HepG2 (cell line): ENCODE measurements around the gene RGL3. TPM values are rescaled to one million over a fixed set of nuclear protein-coding genes. Genes with fewer than 3 reads are reported as not detected.

ENCODE experiments used
- GABPB1 ChIP-seq: IDR thresholded peaks from 2 replicates; pipeline ENCODE4 v1.6.1; 2016; ENCODE audit warnings: mild to moderate bottlenecking, missing genetic modification reagents, moderate library complexity, missing compliant biosample characterization
- KLF11 ChIP-seq: IDR thresholded peaks from 2 replicates; pipeline ENCODE4 v1.6.1; 2016; ENCODE audit warnings: missing compliant biosample characterization
- ZFX ChIP-seq: sonication (generic); formaldehyde crosslinking; IDR thresholded peaks from 2 replicates; pipeline ENCODE4 v1.4.0; 2020; ENCODE audit warnings: mild to moderate bottlenecking, low read depth, missing genetic modification reagents, moderate library complexity
- ZFY ChIP-seq: sonication (generic); formaldehyde crosslinking; IDR thresholded peaks from 2 replicates; pipeline ENCODE4 v1.4.0; 2020; ENCODE audit warnings: missing genetic modification reagents
- ZNF225 ChIP-seq: sonication (generic); formaldehyde crosslinking; IDR thresholded peaks from 2 replicates; pipeline ENCODE4 v1.4.0; 2020; ENCODE audit warnings: mild to moderate bottlenecking, missing genetic modification reagents
- ZNF234 ChIP-seq: sonication (generic); formaldehyde crosslinking; conservative IDR thresholded peaks from 2 replicates; pipeline ENCODE4 v1.5.1; 2020; ENCODE audit warnings: mild to moderate bottlenecking, missing genetic modification reagents
- ZNF343 ChIP-seq: sonication (generic); formaldehyde crosslinking; IDR thresholded peaks from 2 replicates; pipeline ENCODE4 v1.4.0; 2020; ENCODE audit warnings: mild to moderate bottlenecking, missing genetic modification reagents
- ZNF709 ChIP-seq: sonication (generic); formaldehyde crosslinking; IDR thresholded peaks from 2 replicates; pipeline ENCODE4 v1.5.0; 2020; ENCODE audit warnings: mild to moderate bottlenecking, missing genetic modification reagents
- polyA plus RNA-seq, 8 experiments: library from polyadenylated mRNA; depleted of rRNA in 3 of 8; stranded (reverse) in 7 of 8; unstranded in 1 of 8; fragments of >200 nt; fragmentation: Illumina TruSeq in 4 of 8; extraction: Trizol in 4 of 8; gene quantifications; 2 replicates each; pipeline versions ENCODE4 v1.2.1 to v1.2.3, GENCODE V29; 2011 to 2016; ENCODE audit warnings: low read depth in 4 of 8, missing spikeins in 1 of 8, mixed read lengths in 1 of 8; ENCODE audit not compliant: insufficient read depth in 1 of 8
- total RNA-seq, 5 experiments: library from RNA; depleted of rRNA; stranded (reverse); fragments of >200 nt; fragmentation: Illumina TruSeq; extraction: Trizol; gene quantifications; 2 replicates each; pipeline ENCODE4 v1.2.3, GENCODE V29; 2016; ENCODE audit warnings: low read depth in 1 of 5
- TF ChIP-seq, protein P1 (sequence below): IDR thresholded peaks from 2 replicates; pipeline ENCODE4 v1.6.1; 2016; ENCODE audit warnings: low read depth, control low read depth
- TF ChIP-seq, protein P2 (sequence below): sonication (generic); formaldehyde crosslinking; IDR thresholded peaks from 2 replicates; pipeline ENCODE4 v1.5.1; 2020; ENCODE audit warnings: mild to moderate bottlenecking, missing genetic modification reagents, borderline replicate concordance
- TF ChIP-seq, protein P3 (sequence below): sonication (generic); formaldehyde crosslinking; IDR thresholded peaks from 2 replicates; pipeline ENCODE4 v1.9.0; 2021; ENCODE audit warnings: missing genetic modification reagents, borderline replicate concordance
- TF ChIP-seq, protein P4 (sequence below): sonication (generic); formaldehyde crosslinking; IDR thresholded peaks from 2 replicates; pipeline ENCODE4 v1.5.1; 2020; ENCODE audit warnings: mild to moderate bottlenecking, missing genetic modification reagents, moderate library complexity

Gene RGL3
- total and polyA plus RNA-seq, 2 of the 13 experiments (the other 11 are each of a cell fraction or from before 2014, with no cell fraction given): 4.2 to 7.6 TPM

DNA sequence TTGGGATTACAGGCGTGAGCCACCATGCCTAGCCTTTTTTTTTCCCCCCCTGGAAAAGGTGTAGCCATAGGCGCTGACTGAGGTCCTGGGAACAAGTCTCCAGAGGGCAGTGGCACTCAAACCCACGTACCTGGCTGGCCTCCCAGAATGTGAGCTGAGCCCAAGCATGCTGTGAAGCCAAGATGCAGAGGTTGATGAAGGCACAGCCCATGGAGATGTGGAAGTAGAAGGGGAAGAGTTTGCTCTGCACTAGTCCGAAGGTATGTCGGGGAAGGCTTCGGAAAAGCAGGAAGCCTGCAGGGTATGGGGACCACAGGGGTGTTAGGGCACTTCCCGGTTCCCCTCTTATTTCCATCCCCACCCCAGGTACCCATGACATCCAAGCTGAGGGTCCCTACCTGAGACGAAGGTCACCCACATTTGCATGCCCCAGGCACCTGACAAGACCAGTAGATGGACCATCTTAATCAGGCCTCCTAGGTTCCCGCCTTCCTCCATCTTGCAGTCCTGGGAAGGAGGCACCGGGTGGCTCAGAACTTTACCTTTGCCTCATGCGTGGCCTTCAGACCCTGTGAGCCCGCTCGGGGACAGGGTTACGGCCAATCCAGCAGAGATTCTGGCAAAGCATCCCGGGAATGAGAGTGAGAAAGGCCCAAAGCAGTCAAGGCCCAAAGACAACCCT, 73.9 kb downstream of the RGL3 start (continued):
- TF ChIP-seq, protein P1, sequence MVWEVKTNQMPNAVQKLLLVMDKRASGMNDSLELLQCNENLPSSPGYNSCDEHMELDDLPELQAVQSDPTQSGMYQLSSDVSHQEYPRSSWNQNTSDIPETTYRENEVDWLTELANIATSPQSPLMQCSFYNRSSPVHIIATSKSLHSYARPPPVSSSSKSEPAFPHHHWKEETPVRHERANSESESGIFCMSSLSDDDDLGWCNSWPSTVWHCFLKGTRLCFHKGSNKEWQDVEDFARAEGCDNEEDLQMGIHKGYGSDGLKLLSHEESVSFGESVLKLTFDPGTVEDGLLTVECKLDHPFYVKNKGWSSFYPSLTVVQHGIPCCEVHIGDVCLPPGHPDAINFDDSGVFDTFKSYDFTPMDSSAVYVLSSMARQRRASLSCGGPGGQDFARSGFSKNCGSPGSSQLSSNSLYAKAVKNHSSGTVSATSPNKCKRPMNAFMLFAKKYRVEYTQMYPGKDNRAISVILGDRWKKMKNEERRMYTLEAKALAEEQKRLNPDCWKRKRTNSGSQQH (CRISPR knock-in tag): no peak
- no peak for TF ChIP-seq ZNF234 (CRISPR knock-in tag)
- TF ChIP-seq GABPB1: no peak
- TF ChIP-seq, protein P2, sequence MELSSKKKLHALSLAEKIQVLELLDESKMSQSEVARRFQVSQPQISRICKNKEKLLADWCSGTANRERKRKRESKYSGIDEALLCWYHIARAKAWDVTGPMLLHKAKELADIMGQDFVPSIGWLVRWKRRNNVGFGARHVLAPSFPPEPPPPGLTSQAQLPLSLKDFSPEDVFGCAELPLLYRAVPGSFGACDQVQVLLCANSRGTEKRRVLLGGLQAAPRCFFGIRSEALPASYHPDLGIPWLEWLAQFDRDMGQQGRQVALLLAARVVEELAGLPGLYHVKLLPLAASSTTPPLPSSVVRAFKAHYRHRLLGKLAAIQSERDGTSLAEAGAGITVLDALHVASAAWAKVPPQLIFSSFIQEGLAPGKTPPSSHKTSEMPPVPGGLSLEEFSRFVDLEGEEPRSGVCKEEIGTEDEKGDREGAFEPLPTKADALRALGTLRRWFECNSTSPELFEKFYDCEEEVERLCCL: no peak
- TF ChIP-seq ZNF225 (CRISPR knock-in tag): no peak
- TF ChIP-seq, protein P3, sequence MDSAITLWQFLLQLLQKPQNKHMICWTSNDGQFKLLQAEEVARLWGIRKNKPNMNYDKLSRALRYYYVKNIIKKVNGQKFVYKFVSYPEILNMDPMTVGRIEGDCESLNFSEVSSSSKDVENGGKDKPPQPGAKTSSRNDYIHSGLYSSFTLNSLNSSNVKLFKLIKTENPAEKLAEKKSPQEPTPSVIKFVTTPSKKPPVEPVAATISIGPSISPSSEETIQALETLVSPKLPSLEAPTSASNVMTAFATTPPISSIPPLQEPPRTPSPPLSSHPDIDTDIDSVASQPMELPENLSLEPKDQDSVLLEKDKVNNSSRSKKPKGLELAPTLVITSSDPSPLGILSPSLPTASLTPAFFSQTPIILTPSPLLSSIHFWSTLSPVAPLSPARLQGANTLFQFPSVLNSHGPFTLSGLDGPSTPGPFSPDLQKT: no peak
- TF ChIP-seq ZFX (CRISPR knock-in tag): peak; percentile 37; the same call in 1 of the 2 replicates
- TF ChIP-seq, protein P4, sequence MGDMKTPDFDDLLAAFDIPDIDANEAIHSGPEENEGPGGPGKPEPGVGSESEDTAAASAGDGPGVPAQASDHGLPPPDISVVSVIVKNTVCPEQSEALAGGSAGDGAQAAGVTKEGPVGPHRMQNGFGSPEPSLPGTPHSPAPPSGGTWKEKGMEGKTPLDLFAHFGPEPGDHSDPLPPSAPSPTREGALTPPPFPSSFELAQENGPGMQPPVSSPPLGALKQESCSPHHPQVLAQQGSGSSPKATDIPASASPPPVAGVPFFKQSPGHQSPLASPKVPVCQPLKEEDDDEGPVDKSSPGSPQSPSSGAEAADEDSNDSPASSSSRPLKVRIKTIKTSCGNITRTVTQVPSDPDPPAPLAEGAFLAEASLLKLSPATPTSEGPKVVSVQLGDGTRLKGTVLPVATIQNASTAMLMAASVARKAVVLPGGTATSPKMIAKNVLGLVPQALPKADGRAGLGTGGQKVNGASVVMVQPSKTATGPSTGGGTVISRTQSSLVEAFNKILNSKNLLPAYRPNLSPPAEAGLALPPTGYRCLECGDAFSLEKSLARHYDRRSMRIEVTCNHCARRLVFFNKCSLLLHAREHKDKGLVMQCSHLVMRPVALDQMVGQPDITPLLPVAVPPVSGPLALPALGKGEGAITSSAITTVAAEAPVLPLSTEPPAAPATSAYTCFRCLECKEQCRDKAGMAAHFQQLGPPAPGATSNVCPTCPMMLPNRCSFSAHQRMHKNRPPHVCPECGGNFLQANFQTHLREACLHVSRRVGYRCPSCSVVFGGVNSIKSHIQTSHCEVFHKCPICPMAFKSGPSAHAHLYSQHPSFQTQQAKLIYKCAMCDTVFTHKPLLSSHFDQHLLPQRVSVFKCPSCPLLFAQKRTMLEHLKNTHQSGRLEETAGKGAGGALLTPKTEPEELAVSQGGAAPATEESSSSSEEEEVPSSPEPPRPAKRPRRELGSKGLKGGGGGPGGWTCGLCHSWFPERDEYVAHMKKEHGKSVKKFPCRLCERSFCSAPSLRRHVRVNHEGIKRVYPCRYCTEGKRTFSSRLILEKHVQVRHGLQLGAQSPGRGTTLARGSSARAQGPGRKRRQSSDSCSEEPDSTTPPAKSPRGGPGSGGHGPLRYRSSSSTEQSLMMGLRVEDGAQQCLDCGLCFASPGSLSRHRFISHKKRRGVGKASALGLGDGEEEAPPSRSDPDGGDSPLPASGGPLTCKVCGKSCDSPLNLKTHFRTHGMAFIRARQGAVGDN: peak; percentile 28; the same call in 1 of the 2 replicates
- TF ChIP-seq KLF11 (CRISPR knock-in tag): 0 out of 2 replicates have a peak, but pooled peaks have one; percentile 38
- TF ChIP-seq ZNF343: no peak
- TF ChIP-seq ZNF709 (CRISPR knock-in tag): no peak
- TF ChIP-seq ZFY: peak; percentile 34; the same call in 1 of the 2 replicates
